AG10803 (cell line): ENCODE data around the gene ZNF428.
"Not testable (repeated sequence)": the region's sequence is repeated elsewhere in the genome, so short reads cannot be mapped to it uniquely, and the experiment has no call there.

ENCODE experiments used
- DNase-seq: peaks from one replicate; pipeline ENCODE4 v3.0.0; 2010; ENCODE audit warnings: low read depth
- H3K4me3 ChIP-seq: 2 replicates; pipeline ENCODE4 v1.5.1; 2011; ENCODE audit warnings: mild to moderate bottlenecking, low read length, control low read depth
- CTCF ChIP-seq: conservative IDR thresholded peaks from 2 replicates; pipeline ENCODE4 v1.5.1; 2011; ENCODE audit warnings: mild to moderate bottlenecking, low read length, control low read depth, inconsistent platforms

ZNF428 gene

GRCh38 chr19:43606569-43607229 lies 12.7 kb downstream of the ZNF428 start:
- H3K4me3 ChIP-seq = no peak overlapping the region
- TF ChIP-seq CTCF = no peak
- no peak for DNase-seq

- no peak overlapping the region for H3K4me3 ChIP-seq
- TF ChIP-seq CTCF = no peak
- no peak for DNase-seq
These were observed 13.4 kb downstream of the ZNF428 start for GRCh38 chr19:43605875-43606568.

DNA sequence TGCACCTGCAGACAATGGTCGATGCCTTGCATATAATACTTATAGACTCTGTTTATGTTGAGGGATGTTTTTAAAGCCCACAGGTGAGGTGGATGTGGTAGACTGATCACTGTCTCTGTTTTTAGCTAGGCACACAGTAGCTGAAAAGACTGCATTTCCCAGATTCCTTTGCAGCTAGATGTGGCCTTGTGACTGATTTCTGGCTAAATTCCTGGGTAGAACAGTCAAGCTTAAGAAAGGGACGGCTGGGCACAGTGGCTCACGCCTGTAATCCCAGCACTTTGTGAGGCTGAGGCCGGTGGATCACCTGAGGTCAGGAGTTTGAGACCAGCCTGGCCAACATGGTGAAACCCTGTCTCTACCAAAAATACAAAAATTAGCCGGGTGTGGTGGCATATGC lies 19.1 kb downstream of the ZNF428 start:
- H3K4me3 ChIP-seq, DNase-seq: not testable (repeated sequence)

DNA sequence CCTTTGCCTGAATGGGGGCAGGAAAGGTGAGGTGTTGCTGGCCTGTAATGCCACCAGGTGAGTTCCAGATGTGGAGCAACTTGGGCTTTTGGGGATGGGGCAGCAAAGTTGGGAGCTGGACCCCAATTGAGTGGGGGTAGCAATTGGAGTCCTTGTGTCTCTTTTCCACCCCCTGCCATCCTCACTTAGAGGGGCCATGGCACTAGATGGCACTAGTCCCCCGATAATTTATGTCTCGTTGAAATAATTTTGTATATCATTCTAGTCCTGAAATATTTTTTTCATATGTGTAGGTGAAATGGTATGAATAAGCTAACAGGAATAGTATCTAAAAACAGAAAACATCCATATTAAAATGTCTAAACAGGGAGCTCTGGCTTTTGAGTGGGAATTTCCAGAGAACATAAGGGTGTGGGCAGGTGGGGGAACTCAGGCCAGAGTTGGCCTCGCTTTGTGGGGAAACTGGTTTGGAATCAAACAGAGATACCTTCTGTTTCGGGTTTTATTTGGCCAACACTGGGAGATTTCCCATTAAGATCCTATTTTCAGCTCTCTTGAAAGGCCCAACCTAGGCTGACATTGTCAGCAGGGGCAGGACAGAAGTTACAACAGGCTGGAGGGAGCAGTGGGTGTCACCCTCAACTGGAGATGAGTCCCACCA lies 19.7 kb downstream of the ZNF428 start:
- no peak overlapping the region for H3K4me3 ChIP-seq
- TF ChIP-seq CTCF = no peak
- DNase-seq = no peak

- H3K4me3 ChIP-seq = no peak overlapping the region
- no peak for DNase-seq
- TF ChIP-seq CTCF = no peak
These were observed 20.8 kb downstream of the ZNF428 start for GRCh38 chr19:43598445-43599240.

- peak overlapping the region; percentile 92 for H3K4me3 ChIP-seq
- no peak for TF ChIP-seq CTCF
- DNase-seq = no peak
These were observed 21.6 kb downstream of the ZNF428 start for GRCh38 chr19:43597876-43598275.

GRCh38 chr19:43596842-43597461 lies 22.5 kb downstream of the ZNF428 start:
- H3K4me3 ChIP-seq = peak overlapping the region; percentile 92
- no peak for DNase-seq
- TF ChIP-seq CTCF = no peak
